AG04450 (cell line): ENCODE results near the gene LYZL6. TPM values are rescaled to one million over a fixed set of nuclear protein-coding genes. Genes with fewer than 3 reads are reported as not detected.

Source experiments
- CTCF ChIA-PET: fragments of 300-600, 350-600 bp; formaldehyde crosslinking; extraction: SDS; loops from one replicate; lab custom pipeline; 2022; ENCODE audit warnings: antibody characterized with exemption, inconsistent platforms; lab: Charles Lee
- POLR2A ChIA-PET: fragments of 350-600 bp; formaldehyde crosslinking; extraction: SDS; loops from one replicate; lab custom pipeline; 2021; ENCODE audit warnings: antibody characterized with exemption, inconsistent platforms; lab: Yijun Ruan, JAX
- DNase-seq: peaks from one replicate; pipeline ENCODE4 v3.0.0-alpha.2; 2011; ENCODE audit warnings: low read depth, low spot score
- H3K27ac ChIP-seq: one replicate; pipeline ENCODE4 v1.5.1; 2012; ENCODE audit warnings: low read depth, low read length, control low read depth
- H3K27me3 ChIP-seq: one replicate; pipeline ENCODE4 v1.6.0; 2012; ENCODE audit warnings: low read length; ENCODE audit not compliant: control insufficient read depth, insufficient read depth
- H3K4me3 ChIP-seq: 2 replicates; pipeline ENCODE4 v1.5.1; 2011; ENCODE audit warnings: mild to moderate bottlenecking, low read depth, low read length, control low read depth
- H3K9me3 ChIP-seq: 2 replicates; pipeline ENCODE4 v1.5.1; 2012; ENCODE audit warnings: low read length; ENCODE audit not compliant: control insufficient read depth, insufficient read depth
- CTCF ChIP-seq: IDR thresholded peaks from 2 replicates; pipeline ENCODE4 v1.5.1; 2011; ENCODE audit warnings: low read depth, low read length, control low read depth, inconsistent platforms
- polyA plus RNA-seq: library from polyadenylated mRNA; depleted of rRNA; stranded (reverse); fragments of >200 nt; gene quantifications from 2 replicates; pipeline ENCODE4 v1.2.3, GENCODE V29; 2011

LYZL6 gene
- polyA plus RNA-seq, 1 experiment = not detected

- ChIA-PET POLR2A (no interaction called here), CTCF (interaction anchor here (0.6 kb wide), 1 partner anchor 691 kb away, joined by 4 read pairs; no protein-coding TSS in a partner anchor)
- Histone ChIP-seq H3K9me3 (no peaks in the 10 kb centered on the region; the same call in 1 of the 2 replicates), H3K27ac (no peak overlapping the region), H3K27me3 (no peaks in the 10 kb centered on the region), H3K4me3 (no peak overlapping the region)
- TF ChIP-seq CTCF = no peak
- no peak for DNase-seq
These were observed 25.8 kb downstream of the LYZL6 start for GRCh38 chr17:35917519-35918213.

DNA sequence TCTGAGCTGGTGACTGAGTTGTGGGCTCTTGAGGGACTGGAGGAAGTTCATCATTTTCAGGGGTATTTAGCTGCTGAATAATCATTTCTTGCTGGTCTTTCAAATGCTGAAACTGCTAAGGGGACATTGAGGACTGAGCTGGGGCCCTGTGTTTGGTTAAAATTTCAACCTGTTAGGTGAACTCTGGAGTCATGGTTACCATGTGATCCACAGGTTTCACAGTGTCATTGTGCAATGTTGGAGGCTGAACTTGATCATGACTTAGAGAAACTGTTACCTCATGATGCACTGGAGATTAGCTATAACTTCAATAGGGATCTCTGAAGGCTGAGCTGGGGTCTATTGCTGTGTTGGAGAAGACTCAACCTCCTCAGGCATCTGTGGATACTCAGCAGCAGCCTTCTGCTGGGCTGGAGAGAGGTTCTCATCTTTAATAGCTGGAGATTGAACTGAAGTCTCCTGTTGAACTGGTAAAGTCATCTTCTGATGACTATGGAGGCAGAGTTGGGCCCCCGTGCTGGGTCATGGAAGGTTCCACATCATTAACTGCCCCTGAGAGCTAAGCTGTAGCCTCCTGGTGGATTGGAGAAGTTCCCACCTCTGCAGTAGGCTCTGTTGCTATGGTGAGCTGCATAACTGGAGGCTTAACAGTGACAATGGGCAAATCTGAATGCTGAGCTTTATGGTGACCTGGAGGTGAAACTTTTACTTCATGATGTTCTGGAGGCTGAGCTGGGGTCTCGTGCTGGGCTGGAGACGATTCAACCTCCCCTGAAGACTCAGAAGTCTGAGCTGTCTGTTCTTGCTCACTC is 28.2 kb downstream of the LYZL6 start:
- DNase-seq = no peak
- CTCF ChIA-PET = no interaction called here
- H3K4me3 ChIP-seq = no peak overlapping the region
- no peak overlapping the region for H3K27ac ChIP-seq
- no peaks in the 10 kb centered on the region; the same call in 1 of the 2 replicates for H3K9me3 ChIP-seq
- POLR2A ChIA-PET = no interaction called here
- no peaks in the 10 kb centered on the region for H3K27me3 ChIP-seq
- no peak for TF ChIP-seq CTCF

- POLR2A ChIA-PET = no interaction called here
- no peak for TF ChIP-seq CTCF
- DNase-seq = no peak
- CTCF ChIA-PET = no interaction called here
- no peaks in the 10 kb centered on the region for H3K27me3 ChIP-seq
- no peaks in the 10 kb centered on the region; the same call in 1 of the 2 replicates for H3K9me3 ChIP-seq
- H3K4me3 ChIP-seq = no peak overlapping the region
- no peak overlapping the region for H3K27ac ChIP-seq
These were observed 29.2 kb downstream of the LYZL6 start for GRCh38 chr17:35914354-35914753.

DNA sequence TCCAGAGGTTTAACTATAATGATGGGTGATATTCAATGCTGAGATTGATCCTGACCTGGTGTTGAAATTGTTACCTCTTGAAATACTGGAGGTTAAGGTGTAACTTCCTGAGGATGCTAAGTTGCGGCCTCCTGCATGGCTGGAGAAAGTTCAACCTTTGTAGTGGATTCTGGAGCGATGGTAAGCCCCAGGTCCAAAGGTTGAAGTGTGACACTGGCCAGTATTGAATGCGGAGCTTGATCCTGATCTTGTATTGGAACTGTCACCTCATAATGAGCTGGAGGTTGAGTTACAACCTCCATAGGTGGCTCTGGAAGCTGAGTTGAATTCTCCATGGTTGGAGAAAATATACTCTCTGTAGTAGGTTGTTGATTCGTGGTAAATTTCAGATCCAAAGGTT is 29.9 kb downstream of the LYZL6 start:
- Histone ChIP-seq H3K4me3 (no peak overlapping the region), H3K9me3 (no peaks in the 10 kb centered on the region; the same call in 1 of the 2 replicates), H3K27me3 (no peaks in the 10 kb centered on the region), H3K27ac (no peak overlapping the region)
- ChIA-PET POLR2A (no interaction called here), CTCF (no interaction called here)
- TF ChIP-seq CTCF = no peak
- no peak for DNase-seq

GRCh38 chr17:35912942-35913341 is 30.6 kb downstream of the LYZL6 start:
- Histone ChIP-seq H3K9me3 (no peaks in the 10 kb centered on the region; the same call in 1 of the 2 replicates), H3K27me3 (peaks cover 2% of the 10 kb centered on the region), H3K27ac (no peak overlapping the region), H3K4me3 (no peak overlapping the region)
- no peak for TF ChIP-seq CTCF
- ChIA-PET CTCF (no interaction called here), POLR2A (no interaction called here)
- DNase-seq = no peak
